Measurements from ENCODE around the gene GET3. TPM values are rescaled to one million over a fixed set of nuclear protein-coding genes. Genes with fewer than 3 reads are reported as not detected.

Gene GET3
- total and polyA plus RNA-seq, 2 of the 13 experiments (the other 11 are each of a cell fraction or from before 2014, with no cell fraction given), result 57.7 to 59.4 TPM

DNA sequence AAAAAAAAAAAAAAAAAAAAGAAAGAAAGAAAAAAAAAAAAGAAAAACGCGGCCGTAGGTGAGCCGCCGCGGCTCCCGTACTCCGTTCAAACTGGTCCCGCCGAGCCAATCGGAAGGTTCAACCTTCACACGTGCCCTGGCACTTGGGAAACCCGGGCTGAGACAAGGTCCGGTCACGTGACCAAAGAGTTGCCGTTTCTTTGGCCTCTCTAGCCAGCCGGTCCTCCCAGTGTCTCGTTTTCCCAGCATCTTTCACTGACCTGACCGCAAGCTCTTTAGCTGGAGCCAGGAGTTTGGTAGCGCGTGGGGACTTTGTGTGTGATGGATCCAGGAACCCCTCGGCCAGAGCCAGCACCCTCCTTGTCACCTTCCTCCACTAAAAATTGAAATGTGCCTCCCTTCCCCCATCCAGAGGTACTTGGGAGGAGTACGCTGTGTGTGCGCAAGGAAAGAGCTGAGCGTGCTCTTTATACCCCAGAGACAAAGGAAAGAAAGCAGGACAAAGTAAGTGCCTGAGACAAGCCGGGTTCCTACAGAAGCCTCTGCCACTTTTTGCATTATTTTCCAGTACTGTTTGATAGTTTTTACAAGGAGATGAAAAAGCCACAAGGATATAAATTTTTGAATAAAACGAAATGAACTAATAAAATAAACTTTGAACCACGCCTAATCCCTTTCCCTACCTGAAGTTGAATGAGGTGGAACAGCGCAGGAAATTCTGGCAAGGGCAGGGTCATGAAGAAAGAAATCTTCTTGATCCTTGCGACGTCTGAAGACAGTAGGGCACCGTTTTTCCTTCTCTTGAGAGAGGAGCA, 14.5 kb upstream of the GET3 start (continued):
- TF ChIP-seq, protein P1, sequence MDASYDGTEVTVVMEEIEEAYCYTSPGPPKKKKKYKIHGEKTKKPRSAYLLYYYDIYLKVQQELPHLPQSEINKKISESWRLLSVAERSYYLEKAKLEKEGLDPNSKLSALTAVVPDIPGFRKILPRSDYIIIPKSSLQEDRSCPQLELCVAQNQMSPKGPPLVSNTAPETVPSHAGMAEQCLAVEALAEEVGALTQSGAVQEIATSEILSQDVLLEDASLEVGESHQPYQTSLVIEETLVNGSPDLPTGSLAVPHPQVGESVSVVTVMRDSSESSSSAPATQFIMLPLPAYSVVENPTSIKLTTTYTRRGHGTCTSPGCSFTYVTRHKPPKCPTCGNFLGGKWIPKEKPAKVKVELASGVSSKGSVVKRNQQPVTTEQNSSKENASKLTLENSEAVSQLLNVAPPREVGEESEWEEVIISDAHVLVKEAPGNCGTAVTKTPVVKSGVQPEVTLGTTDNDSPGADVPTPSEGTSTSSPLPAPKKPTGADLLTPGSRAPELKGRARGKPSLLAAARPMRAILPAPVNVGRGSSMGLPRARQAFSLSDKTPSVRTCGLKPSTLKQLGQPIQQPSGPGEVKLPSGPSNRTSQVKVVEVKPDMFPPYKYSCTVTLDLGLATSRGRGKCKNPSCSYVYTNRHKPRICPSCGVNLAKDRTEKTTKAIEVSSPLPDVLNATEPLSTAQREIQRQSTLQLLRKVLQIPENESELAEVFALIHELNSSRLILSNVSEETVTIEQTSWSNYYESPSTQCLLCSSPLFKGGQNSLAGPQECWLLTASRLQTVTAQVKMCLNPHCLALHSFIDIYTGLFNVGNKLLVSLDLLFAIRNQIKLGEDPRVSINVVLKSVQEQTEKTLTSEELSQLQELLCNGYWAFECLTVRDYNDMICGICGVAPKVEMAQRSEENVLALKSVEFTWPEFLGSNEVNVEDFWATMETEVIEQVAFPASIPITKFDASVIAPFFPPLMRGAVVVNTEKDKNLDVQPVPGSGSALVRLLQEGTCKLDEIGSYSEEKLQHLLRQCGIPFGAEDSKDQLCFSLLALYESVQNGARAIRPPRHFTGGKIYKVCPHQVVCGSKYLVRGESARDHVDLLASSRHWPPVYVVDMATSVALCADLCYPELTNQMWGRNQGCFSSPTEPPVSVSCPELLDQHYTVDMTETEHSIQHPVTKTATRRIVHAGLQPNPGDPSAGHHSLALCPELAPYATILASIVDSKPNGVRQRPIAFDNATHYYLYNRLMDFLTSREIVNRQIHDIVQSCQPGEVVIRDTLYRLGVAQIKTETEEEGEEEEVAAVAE (CRISPR knock-in tag; IDR thresholded peaks at IDR 0.05; ENCODE audit: borderline replicate concordance), result peak; percentile 99
- peak; percentile 71 for TF ChIP-seq ZNF792 (CRISPR knock-in tag; IDR thresholded peaks at IDR 0.05)
- TF ChIP-seq ZNF225 (CRISPR knock-in tag; IDR thresholded peaks at IDR 0.05), result no peak
- no peak for TF ChIP-seq SUZ12 (IDR thresholded peaks at IDR 0.05; ENCODE audit: low read depth, low read length)
- TF ChIP-seq KLF16 (CRISPR knock-in tag; IDR thresholded peaks at IDR 0.05), result 0 out of 4 replicates have a peak, but pooled peaks of 1 of the 2 experiments have one; percentile 18
- peak; percentile 93 for TF ChIP-seq YEATS2 (CRISPR knock-in tag; IDR thresholded peaks at IDR 0.05; ENCODE audit: borderline replicate concordance)
- TF ChIP-seq ZIK1 (CRISPR knock-in tag; IDR thresholded peaks at IDR 0.05; ENCODE audit: borderline replicate concordance, low read depth), result no peak
- TF ChIP-seq, protein P2, sequence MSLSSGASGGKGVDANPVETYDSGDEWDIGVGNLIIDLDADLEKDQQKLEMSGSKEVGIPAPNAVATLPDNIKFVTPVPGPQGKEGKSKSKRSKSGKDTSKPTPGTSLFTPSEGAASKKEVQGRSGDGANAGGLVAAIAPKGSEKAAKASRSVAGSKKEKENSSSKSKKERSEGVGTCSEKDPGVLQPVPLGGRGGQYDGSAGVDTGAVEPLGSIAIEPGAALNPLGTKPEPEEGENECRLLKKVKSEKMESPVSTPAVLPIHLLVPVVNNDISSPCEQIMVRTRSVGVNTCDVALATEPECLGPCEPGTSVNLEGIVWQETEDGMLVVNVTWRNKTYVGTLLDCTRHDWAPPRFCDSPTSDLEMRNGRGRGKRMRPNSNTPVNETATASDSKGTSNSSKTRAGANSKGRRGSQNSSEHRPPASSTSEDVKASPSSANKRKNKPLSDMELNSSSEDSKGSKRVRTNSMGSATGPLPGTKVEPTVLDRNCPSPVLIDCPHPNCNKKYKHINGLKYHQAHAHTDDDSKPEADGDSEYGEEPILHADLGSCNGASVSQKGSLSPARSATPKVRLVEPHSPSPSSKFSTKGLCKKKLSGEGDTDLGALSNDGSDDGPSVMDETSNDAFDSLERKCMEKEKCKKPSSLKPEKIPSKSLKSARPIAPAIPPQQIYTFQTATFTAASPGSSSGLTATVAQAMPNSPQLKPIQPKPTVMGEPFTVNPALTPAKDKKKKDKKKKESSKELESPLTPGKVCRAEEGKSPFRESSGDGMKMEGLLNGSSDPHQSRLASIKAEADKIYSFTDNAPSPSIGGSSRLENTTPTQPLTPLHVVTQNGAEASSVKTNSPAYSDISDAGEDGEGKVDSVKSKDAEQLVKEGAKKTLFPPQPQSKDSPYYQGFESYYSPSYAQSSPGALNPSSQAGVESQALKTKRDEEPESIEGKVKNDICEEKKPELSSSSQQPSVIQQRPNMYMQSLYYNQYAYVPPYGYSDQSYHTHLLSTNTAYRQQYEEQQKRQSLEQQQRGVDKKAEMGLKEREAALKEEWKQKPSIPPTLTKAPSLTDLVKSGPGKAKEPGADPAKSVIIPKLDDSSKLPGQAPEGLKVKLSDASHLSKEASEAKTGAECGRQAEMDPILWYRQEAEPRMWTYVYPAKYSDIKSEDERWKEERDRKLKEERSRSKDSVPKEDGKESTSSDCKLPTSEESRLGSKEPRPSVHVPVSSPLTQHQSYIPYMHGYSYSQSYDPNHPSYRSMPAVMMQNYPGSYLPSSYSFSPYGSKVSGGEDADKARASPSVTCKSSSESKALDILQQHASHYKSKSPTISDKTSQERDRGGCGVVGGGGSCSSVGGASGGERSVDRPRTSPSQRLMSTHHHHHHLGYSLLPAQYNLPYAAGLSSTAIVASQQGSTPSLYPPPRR (CRISPR knock-in tag; IDR thresholded peaks at IDR 0.05; ENCODE audit: borderline replicate concordance), result peak; percentile 14; the same call in 1 of the 2 replicates
- TF ChIP-seq ZFP36L1 (CRISPR knock-in tag; IDR thresholded peaks at IDR 0.05), result peak; percentile 56; the same call in 1 of the 2 replicates
- 0 out of 2 replicates have a peak, but pooled peaks have one; percentile 31 for TF ChIP-seq ISL2 (CRISPR knock-in tag; IDR thresholded peaks at IDR 0.05)
- TF ChIP-seq, protein P3, sequence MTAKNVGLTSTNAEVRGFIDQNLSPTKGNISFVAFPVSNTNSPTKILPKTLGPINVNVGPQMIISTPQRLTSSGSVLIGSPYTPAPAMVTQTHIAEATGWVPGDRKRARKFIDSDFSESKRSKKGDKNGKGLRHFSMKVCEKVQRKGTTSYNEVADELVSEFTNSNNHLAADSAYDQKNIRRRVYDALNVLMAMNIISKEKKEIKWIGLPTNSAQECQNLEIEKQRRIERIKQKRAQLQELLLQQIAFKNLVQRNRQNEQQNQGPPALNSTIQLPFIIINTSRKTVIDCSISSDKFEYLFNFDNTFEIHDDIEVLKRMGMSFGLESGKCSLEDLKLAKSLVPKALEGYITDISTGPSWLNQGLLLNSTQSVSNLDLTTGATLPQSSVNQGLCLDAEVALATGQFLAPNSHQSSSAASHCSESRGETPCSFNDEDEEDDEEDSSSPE (CRISPR knock-in tag; IDR thresholded peaks at IDR 0.05), result peak; percentile 89
- TF ChIP-seq RFXANK (CRISPR knock-in tag; IDR thresholded peaks at IDR 0.05), result no peak
- TF ChIP-seq ZNF614 (CRISPR knock-in tag; IDR thresholded peaks at IDR 0.05; ENCODE audit: borderline replicate concordance), result peak; percentile 32; the same call in 1 of the 2 replicates
- TF ChIP-seq U2AF2 (IDR thresholded peaks at IDR 0.05; ENCODE audit: low read depth, low read length), result peak; percentile 94
- TF ChIP-seq TEAD3 (CRISPR knock-in tag; optimal IDR thresholded peaks at IDR 0.05; ENCODE audit: borderline replicate concordance), result peak; percentile 59
- no peak for TF ChIP-seq ZNF790 (CRISPR knock-in tag; IDR thresholded peaks at IDR 0.05; ENCODE audit: borderline replicate concordance)
- TF ChIP-seq KDM3A (CRISPR knock-in tag; IDR thresholded peaks at IDR 0.05; ENCODE audit: low read depth), result peak; percentile 68; the same call in 1 of the 2 replicates
- TF ChIP-seq MXD4 (CRISPR knock-in tag; IDR thresholded peaks at IDR 0.05), result peak; percentile 89
- TF ChIP-seq KLF9 (CRISPR knock-in tag; IDR thresholded peaks at IDR 0.05; ENCODE audit: low read depth), result peak; percentile 48; the same call in 1 of the 2 replicates

Data from HepG2 (cell line).